Measurements from ENCODE around the gene GRK3. TPM values are rescaled to one million over a fixed set of nuclear protein-coding genes. Genes with fewer than 3 reads are reported as not detected.

Gene GRK3
- total RNA-seq, 1 experiment from 2014 or later: 2.0 TPM

- H3K4me1 ChIP-seq (ENCODE audit: insufficient read depth, low read length, poor library complexity, severe bottlenecking): no peaks in the 10 kb centered on the region
- no peaks in the 10 kb centered on the region for H3K36me3 ChIP-seq (ENCODE audit: insufficient read depth, low read length, poor library complexity, severe bottlenecking)
- no peaks in the 10 kb centered on the region for H3K27me3 ChIP-seq (replicated peaks; ENCODE audit: insufficient read depth, low read depth, low read length, poor library complexity)
- no peaks in the 10 kb centered on the region for H3K9me3 ChIP-seq (ENCODE audit: low read depth, low read length, poor library complexity, severe bottlenecking)
- TF ChIP-seq CTCF (conservative IDR thresholded peaks at IDR 0.05; ENCODE audit: low read depth, low read length) (no peak), EZH2 (IDR thresholded peaks at IDR 0.05; ENCODE audit: borderline replicate concordance, low read depth, low read length, poor library complexity, severe bottlenecking) (no peak)
- ChIA-PET CTCF (no interaction called here), POLR2A (ENCODE audit: low non-redundant PET) (no interaction called here)
- intact Hi-C loops (cut with micrococcal nuclease; ENCODE audit: unreplicated experiment): no loop called here
- no peak overlapping the region for H3K27ac ChIP-seq (ENCODE audit: low read depth, low read length, poor library complexity, severe bottlenecking)
- no peak overlapping the region for H3K4me3 ChIP-seq (ENCODE audit: low read depth, low read length, poor library complexity, severe bottlenecking)
- BruUV-seq (replicated peaks): no TSS peak
- no peak for DNase-seq (ENCODE audit: low spot score)
Observed at GRCh38 chr22:25630447-25630846, 66.0 kb downstream of the GRK3 start.

DNA sequence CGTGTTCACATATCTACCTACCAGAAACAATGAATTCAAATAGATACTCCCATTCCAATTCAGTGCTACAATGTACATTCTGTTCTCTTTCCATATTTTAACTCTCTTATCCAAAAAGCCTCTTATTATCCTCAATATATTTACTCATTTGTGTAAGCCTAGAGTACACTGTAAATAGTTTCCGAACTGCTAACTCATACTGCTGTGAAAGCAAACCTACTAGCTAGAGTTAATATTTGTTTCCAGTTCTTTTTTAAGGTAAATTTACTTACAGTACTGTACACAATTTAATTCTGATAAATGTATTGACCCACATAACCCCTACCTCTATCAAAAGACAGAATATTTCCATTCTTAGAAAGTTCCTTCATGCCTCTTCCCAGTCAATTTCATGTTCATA lies 71.8 kb downstream of the GRK3 start:
- Histone ChIP-seq H3K36me3 (ENCODE audit: insufficient read depth, low read length, poor library complexity, severe bottlenecking) (no peaks in the 10 kb centered on the region), H3K27me3 (replicated peaks; ENCODE audit: insufficient read depth, low read depth, low read length, poor library complexity) (no peaks in the 10 kb centered on the region), H3K4me1 (ENCODE audit: insufficient read depth, low read length, poor library complexity, severe bottlenecking) (no peaks in the 10 kb centered on the region), H3K9me3 (ENCODE audit: low read depth, low read length, poor library complexity, severe bottlenecking) (no peaks in the 10 kb centered on the region), H3K27ac (ENCODE audit: low read depth, low read length, poor library complexity, severe bottlenecking) (no peak overlapping the region), H3K4me3 (ENCODE audit: low read depth, low read length, poor library complexity, severe bottlenecking) (no peak overlapping the region)
- CTCF ChIA-PET: no interaction called here
- BruUV-seq (replicated peaks): no TSS peak
- POLR2A ChIA-PET (ENCODE audit: low non-redundant PET): no interaction called here
- TF ChIP-seq EZH2 (IDR thresholded peaks at IDR 0.05; ENCODE audit: borderline replicate concordance, low read depth, low read length, poor library complexity, severe bottlenecking) (no peak), CTCF (conservative IDR thresholded peaks at IDR 0.05; ENCODE audit: low read depth, low read length) (no peak)
- intact Hi-C loops (cut with micrococcal nuclease; ENCODE audit: unreplicated experiment): no loop called here
- DNase-seq (ENCODE audit: low spot score): no peak

DNA sequence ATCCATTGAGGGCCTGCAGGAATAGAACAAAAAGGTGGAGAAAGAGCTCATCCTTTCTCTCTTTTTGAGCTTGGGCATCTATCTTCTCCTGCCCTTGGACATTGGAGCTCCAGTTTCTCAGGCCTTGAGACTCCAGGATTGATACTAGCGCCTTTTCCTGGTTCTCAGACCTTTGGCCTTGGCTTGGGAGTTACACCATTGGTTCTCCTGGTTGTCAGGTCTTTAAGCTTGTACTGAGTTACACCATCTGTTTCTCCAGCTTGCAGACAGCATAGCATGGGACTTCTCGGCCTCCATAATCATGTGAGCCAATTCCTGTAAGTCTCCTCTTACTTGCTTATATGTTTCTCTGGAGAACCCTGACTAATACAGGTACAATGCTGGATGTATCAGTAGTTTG lies 72.6 kb downstream of the GRK3 start:
- no TSS peak for BruUV-seq (replicated peaks)
- H3K4me3 ChIP-seq (ENCODE audit: low read depth, low read length, poor library complexity, severe bottlenecking): no peak overlapping the region
- POLR2A ChIA-PET (ENCODE audit: low non-redundant PET): no interaction called here
- no peak for DNase-seq (ENCODE audit: low spot score)
- H3K4me1 ChIP-seq (ENCODE audit: insufficient read depth, low read length, poor library complexity, severe bottlenecking): no peaks in the 10 kb centered on the region
- H3K36me3 ChIP-seq (ENCODE audit: insufficient read depth, low read length, poor library complexity, severe bottlenecking): no peaks in the 10 kb centered on the region
- no peaks in the 10 kb centered on the region for H3K27me3 ChIP-seq (replicated peaks; ENCODE audit: insufficient read depth, low read depth, low read length, poor library complexity)
- intact Hi-C loops (cut with micrococcal nuclease; ENCODE audit: unreplicated experiment): no loop called here
- TF ChIP-seq EZH2 (IDR thresholded peaks at IDR 0.05; ENCODE audit: borderline replicate concordance, low read depth, low read length, poor library complexity, severe bottlenecking) (no peak), CTCF (conservative IDR thresholded peaks at IDR 0.05; ENCODE audit: low read depth, low read length) (no peak)
- H3K9me3 ChIP-seq (ENCODE audit: low read depth, low read length, poor library complexity, severe bottlenecking): no peaks in the 10 kb centered on the region
- no peak overlapping the region for H3K27ac ChIP-seq (ENCODE audit: low read depth, low read length, poor library complexity, severe bottlenecking)
- CTCF ChIA-PET: no interaction called here

Data from A673 (cell line).